ENCODE measurements around the gene RIOK3. TPM values are rescaled to one million over a fixed set of nuclear protein-coding genes. Genes with fewer than 3 reads are reported as not detected.

RIOK3 gene
- total and polyA plus RNA-seq, 9 donors, result 59.6 to 87.9 (median 72.1) TPM

GRCh38 chr18:23493654-23494053, 40.6 kb downstream of the RIOK3 start:
- DNase-seq, result no peak
- no peak overlapping the region for H3K4me3 ChIP-seq (ENCODE audit: low read length)
- H3K36me3 ChIP-seq (ENCODE audit: control insufficient read depth, insufficient read depth, low read length), result no peaks in the 10 kb centered on the region
- 29% methylated on average over 1 of the region's 1 CpG for WGBS (ENCODE audit: insufficient coverage)
- no peaks in the 10 kb centered on the region for H3K9me3 ChIP-seq (replicated peaks; ENCODE audit: control insufficient read depth, low read depth, low read length)
- no peaks in the 10 kb centered on the region for H3K27me3 ChIP-seq (ENCODE audit: control insufficient read depth, insufficient read depth, low read length)
- no peaks in the 10 kb centered on the region for H3K4me1 ChIP-seq (ENCODE audit: control insufficient read depth, insufficient read depth, low read length)
- no peak overlapping the region for H3K27ac ChIP-seq (ENCODE audit: low read length)

- H3K36me3 ChIP-seq (ENCODE audit: control insufficient read depth, insufficient read depth, low read length), result no peaks in the 10 kb centered on the region
- no peaks in the 10 kb centered on the region for H3K27me3 ChIP-seq (ENCODE audit: control insufficient read depth, insufficient read depth, low read length)
- DNase-seq, result no peak
- no peak overlapping the region for H3K27ac ChIP-seq (ENCODE audit: low read length)
- H3K9me3 ChIP-seq (replicated peaks; ENCODE audit: control insufficient read depth, low read depth, low read length), result no peaks in the 10 kb centered on the region
- WGBS (ENCODE audit: insufficient coverage), result no CpG with 5 or more reads among the region's 1 CpG
- no peaks in the 10 kb centered on the region for H3K4me1 ChIP-seq (ENCODE audit: control insufficient read depth, insufficient read depth, low read length)
- no peak overlapping the region for H3K4me3 ChIP-seq (ENCODE audit: low read length)
These were observed 41.9 kb downstream of the RIOK3 start for GRCh38 chr18:23494992-23495391.

GRCh38 chr18:23495723-23496440, 42.8 kb downstream of the RIOK3 start:
- Histone ChIP-seq H3K36me3 (ENCODE audit: control insufficient read depth, insufficient read depth, low read length) (no peaks in the 10 kb centered on the region), H3K27me3 (ENCODE audit: control insufficient read depth, insufficient read depth, low read length) (no peaks in the 10 kb centered on the region), H3K4me3 (ENCODE audit: low read length) (no peak overlapping the region), H3K27ac (ENCODE audit: low read length) (no peak overlapping the region), H3K9me3 (replicated peaks; ENCODE audit: control insufficient read depth, low read depth, low read length) (no peaks in the 10 kb centered on the region), H3K4me1 (ENCODE audit: control insufficient read depth, insufficient read depth, low read length) (no peaks in the 10 kb centered on the region)
- 50% methylated on average over 3 of the region's 12 CpGs for WGBS (ENCODE audit: insufficient coverage)
- DNase-seq, result no peak

- no peaks in the 10 kb centered on the region for H3K36me3 ChIP-seq (ENCODE audit: control insufficient read depth, insufficient read depth, low read length)
- DNase-seq, result no peak
- no peak overlapping the region for H3K4me3 ChIP-seq (ENCODE audit: low read length)
- H3K4me1 ChIP-seq (ENCODE audit: control insufficient read depth, insufficient read depth, low read length), result peaks cover 3% of the 10 kb centered on the region
- no peak overlapping the region for H3K27ac ChIP-seq (ENCODE audit: low read length)
- WGBS (ENCODE audit: insufficient coverage), result no CpG with 5 or more reads among the region's 2 CpGs
- H3K9me3 ChIP-seq (replicated peaks; ENCODE audit: control insufficient read depth, low read depth, low read length), result no peaks in the 10 kb centered on the region
- H3K27me3 ChIP-seq (ENCODE audit: control insufficient read depth, insufficient read depth, low read length), result no peaks in the 10 kb centered on the region
These were observed 45.0 kb downstream of the RIOK3 start for GRCh38 chr18:23498117-23498516.

GRCh38 chr18:23498877-23499276, 45.8 kb downstream of the RIOK3 start:
- 0% methylated on average over 4 of the region's 5 CpGs for WGBS (ENCODE audit: insufficient coverage)

GRCh38 chr18:23499291-23499781, 46.2 kb downstream of the RIOK3 start:
- Histone ChIP-seq H3K27me3 (ENCODE audit: control insufficient read depth, insufficient read depth, low read length) (no peaks in the 10 kb centered on the region), H3K36me3 (ENCODE audit: control insufficient read depth, insufficient read depth, low read length) (no peaks in the 10 kb centered on the region), H3K4me1 (ENCODE audit: control insufficient read depth, insufficient read depth, low read length) (peaks cover 8% of the 10 kb centered on the region), H3K9me3 (replicated peaks; ENCODE audit: control insufficient read depth, low read depth, low read length) (no peaks in the 10 kb centered on the region), H3K27ac (ENCODE audit: low read length) (no peak overlapping the region), H3K4me3 (ENCODE audit: low read length) (no peak overlapping the region)
- WGBS (ENCODE audit: insufficient coverage), result 82% methylated on average over 6 of the region's 11 CpGs
- no peak for DNase-seq

More at GRCh38 chr18:23498877-23499276, 45.8 kb downstream of the RIOK3 start:
- H3K27ac ChIP-seq (ENCODE audit: low read length), result no peak overlapping the region
- peak; percentile 47 for DNase-seq
- no peak overlapping the region for H3K4me3 ChIP-seq (ENCODE audit: low read length)
- H3K36me3 ChIP-seq (ENCODE audit: control insufficient read depth, insufficient read depth, low read length), result no peaks in the 10 kb centered on the region
- no peaks in the 10 kb centered on the region for H3K27me3 ChIP-seq (ENCODE audit: control insufficient read depth, insufficient read depth, low read length)
- H3K4me1 ChIP-seq (ENCODE audit: control insufficient read depth, insufficient read depth, low read length), result peaks cover 4% of the 10 kb centered on the region
- no peaks in the 10 kb centered on the region for H3K9me3 ChIP-seq (replicated peaks; ENCODE audit: control insufficient read depth, low read depth, low read length)

GRCh38 chr18:23501626-23502025, 48.5 kb downstream of the RIOK3 start:
- H3K36me3 ChIP-seq (ENCODE audit: control insufficient read depth, insufficient read depth, low read length), result peaks cover 9% of the 10 kb centered on the region
- H3K4me1 ChIP-seq (ENCODE audit: control insufficient read depth, insufficient read depth, low read length), result peaks cover 11% of the 10 kb centered on the region

GRCh38 chr18:23502516-23503037, 49.5 kb downstream of the RIOK3 start:
- WGBS (ENCODE audit: insufficient coverage), result 8% methylated on average over 3 of the region's 6 CpGs
- no peak for DNase-seq
- Histone ChIP-seq H3K36me3 (ENCODE audit: control insufficient read depth, insufficient read depth, low read length) (peaks cover 11% of the 10 kb centered on the region), H3K9me3 (replicated peaks; ENCODE audit: control insufficient read depth, low read depth, low read length) (no peaks in the 10 kb centered on the region), H3K4me3 (ENCODE audit: low read length) (peak overlapping the region; percentile 78), H3K27ac (ENCODE audit: low read length) (peak overlapping the region; percentile 92), H3K27me3 (ENCODE audit: control insufficient read depth, insufficient read depth, low read length) (no peaks in the 10 kb centered on the region), H3K4me1 (ENCODE audit: control insufficient read depth, insufficient read depth, low read length) (peaks cover 11% of the 10 kb centered on the region)

More at GRCh38 chr18:23501626-23502025, 48.5 kb downstream of the RIOK3 start:
- no peak for DNase-seq
- Histone ChIP-seq H3K4me3 (ENCODE audit: low read length) (no peak overlapping the region), H3K27me3 (ENCODE audit: control insufficient read depth, insufficient read depth, low read length) (no peaks in the 10 kb centered on the region), H3K27ac (ENCODE audit: low read length) (no peak overlapping the region), H3K9me3 (replicated peaks; ENCODE audit: control insufficient read depth, low read depth, low read length) (no peaks in the 10 kb centered on the region)
- WGBS (ENCODE audit: insufficient coverage), result no CpG with 5 or more reads among the region's 6 CpGs

GRCh38 chr18:23503038-23503962, 50.2 kb downstream of the RIOK3 start, which contains the start of gene RMC1:
Gene RMC1, plus strand, starts transcription at chr18:23503511. Its CDS starts 108 bp downstream, at chr18:23503619.
- WGBS (ENCODE audit: insufficient coverage), result under 1% methylated on average over 108 of the region's 110 CpGs
- H3K4me1 ChIP-seq (ENCODE audit: control insufficient read depth, insufficient read depth, low read length), result peaks cover 11% of the 10 kb centered on the region
- DNase-seq, result peak; percentile 97
- H3K27me3 ChIP-seq (ENCODE audit: control insufficient read depth, insufficient read depth, low read length), result no peaks in the 10 kb centered on the region
- no peaks in the 10 kb centered on the region for H3K9me3 ChIP-seq (replicated peaks; ENCODE audit: control insufficient read depth, low read depth, low read length)
- peak within 1 kb of the TSS; percentile 78 for H3K4me3 ChIP-seq (ENCODE audit: low read length)
- peak within 1 kb of the TSS; percentile 92 for H3K27ac ChIP-seq (ENCODE audit: low read length)
- H3K36me3 ChIP-seq (ENCODE audit: control insufficient read depth, insufficient read depth, low read length), result peaks cover 16% of the 10 kb centered on the region

- H3K27ac ChIP-seq (ENCODE audit: low read length), result no peak overlapping the region
- no peaks in the 10 kb centered on the region for H3K9me3 ChIP-seq (replicated peaks; ENCODE audit: control insufficient read depth, low read depth, low read length)
- peaks cover 11% of the 10 kb centered on the region for H3K4me1 ChIP-seq (ENCODE audit: control insufficient read depth, insufficient read depth, low read length)
- peak overlapping the region; percentile 78 for H3K4me3 ChIP-seq (ENCODE audit: low read length)
- no peaks in the 10 kb centered on the region for H3K27me3 ChIP-seq (ENCODE audit: control insufficient read depth, insufficient read depth, low read length)
- no peak for DNase-seq
- H3K36me3 ChIP-seq (ENCODE audit: control insufficient read depth, insufficient read depth, low read length), result peaks cover 20% of the 10 kb centered on the region
- WGBS (ENCODE audit: insufficient coverage), result 0% methylated on average over 14 of the region's 21 CpGs
These were observed 50.9 kb downstream of the RIOK3 start for GRCh38 chr18:23503963-23504344.
